GM12878 (cell line): ENCODE results near the gene CDK13.

Experiments
- CHD4 ChIP-seq: fragments of 200-600 bp; sonication (generic); IDR thresholded peaks from 2 replicates; pipeline ENCODE4 v1.6.1; 2016; ENCODE audit warnings: mild to moderate bottlenecking
- CTCF ChIP-seq, 3 experiments: IDR thresholded peaks in 2 of 3; conservative IDR thresholded peaks in 1 of 3; 2 replicates each; pipeline ENCODE4 v1.5.1; 2011; ENCODE audit warnings: low read depth in 3 of 3, low read length in 3 of 3, mild to moderate bottlenecking in 3 of 3, control low read depth in 2 of 3, moderate library complexity in 2 of 3, inconsistent platforms in 1 of 3, mixed read lengths in 1 of 3; ENCODE audit not compliant: control insufficient read depth in 2 of 3, insufficient read depth in 1 of 3; ENCODE audit errors: extremely low read depth in 1 of 3
- HCFC1 ChIP-seq: fragments of 150-350 bp; IDR thresholded peaks from 2 replicates; pipeline ENCODE4 v1.6.1; 2014; ENCODE audit warnings: low read length
- LARP7 ChIP-seq: fragments of 450-650 bp; IDR thresholded peaks from 2 replicates; pipeline ENCODE4 v1.6.1; 2017; ENCODE audit warnings: mild to moderate bottlenecking
- NRF1 ChIP-seq: conservative IDR thresholded peaks from 2 replicates; pipeline ENCODE4 v1.6.1; 2011; ENCODE audit warnings: mild to moderate bottlenecking, low read depth, low read length, improper control_type of control experiment
- RAD21 ChIP-seq: IDR thresholded peaks from 2 replicates; pipeline ENCODE4 v1.6.1; 2011; ENCODE audit warnings: mild to moderate bottlenecking, low read depth, low read length, moderate library complexity; ENCODE audit not compliant: insufficient read depth
- RCOR1 ChIP-seq: conservative IDR thresholded peaks from 2 replicates; pipeline ENCODE4 v1.6.1; 2012; ENCODE audit warnings: low read depth, low read length, improper control_type of control experiment

DNA sequence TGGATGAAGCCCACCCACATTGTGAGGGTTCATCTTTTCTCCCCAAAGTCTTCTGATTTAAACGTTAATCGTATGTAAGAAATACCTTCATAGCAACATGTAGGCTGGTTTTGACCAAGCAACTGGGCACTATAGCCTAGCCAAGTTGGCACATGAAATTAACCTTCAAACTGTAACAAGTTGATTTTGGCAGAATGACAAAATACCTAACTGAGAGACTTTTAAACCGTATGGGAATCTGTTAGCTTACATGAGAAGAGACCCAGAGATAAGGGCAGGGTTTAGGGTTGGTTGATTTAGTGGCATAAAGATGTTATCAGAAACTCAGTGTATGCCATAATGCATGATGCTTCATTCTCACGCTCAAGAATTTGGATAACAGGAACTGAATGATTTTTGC lies 69.5 kb downstream of the CDK13 start:
- TF ChIP-seq NRF1 (no peak), RAD21 (no peak), LARP7 (no peak), RCOR1 (no peak), HCFC1 (no peak), CHD4 (no peak), CTCF (IDR thresholded peaks at IDR 0.05 in 2 of 3, conservative IDR thresholded peaks at IDR 0.05 in 1 of 3; ENCODE audit: control insufficient read depth in 2 of 3, extremely low read depth in 1 of 3, insufficient read depth in 1 of 3, low read depth in 3 of 3, low read length in 3 of 3) (no peak)
